ENCODE results near the gene PLD6. TPM values are rescaled to one million over a fixed set of nuclear protein-coding genes. Genes with fewer than 3 reads are reported as not detected.

Gene PLD6
- total RNA-seq, 1 experiment from 2014 or later: 1.2 TPM

DNA sequence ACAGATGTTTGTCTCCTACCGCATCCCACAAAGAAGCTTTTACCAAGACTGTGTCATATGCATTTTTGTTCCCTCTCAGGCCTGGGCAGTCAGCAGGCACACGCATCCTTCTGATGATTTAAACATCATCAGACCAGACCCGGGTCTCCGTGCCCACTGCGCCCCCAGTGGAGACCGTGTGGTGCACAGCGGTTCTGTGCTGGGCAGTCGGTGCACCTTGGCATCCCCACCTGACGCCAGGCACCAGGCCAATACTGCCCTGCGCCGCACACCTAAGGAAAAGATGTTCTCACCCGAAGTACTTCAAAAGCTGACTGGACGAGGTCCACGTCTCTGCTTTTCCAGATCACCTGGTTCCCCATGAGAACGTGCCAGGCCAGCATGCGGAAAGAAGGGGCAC, 10.6 kb upstream of the PLD6 start:
- Mint-ChIP-seq H3K36me3 (peaks cover 52% of the 10 kb centered on the region), H3K9me3 (no peaks in the 10 kb centered on the region), H3K4me3 (no peak overlapping the region), H3K4me1 (no peaks in the 10 kb centered on the region), H3K27ac (no peak overlapping the region), H3K27me3 (ENCODE audit: low read depth) (no peaks in the 10 kb centered on the region)
- CTCF ChIA-PET: no interaction called here
- DNase-seq (ENCODE audit: low spot score) (no peak), ATAC-seq (no peak)
- POLR2A ChIA-PET: no interaction called here
- TF ChIP-seq NR2C2 (CRISPR knock-in tag; IDR thresholded peaks at IDR 0.05): no peak
- TF ChIP-seq, protein P1, sequence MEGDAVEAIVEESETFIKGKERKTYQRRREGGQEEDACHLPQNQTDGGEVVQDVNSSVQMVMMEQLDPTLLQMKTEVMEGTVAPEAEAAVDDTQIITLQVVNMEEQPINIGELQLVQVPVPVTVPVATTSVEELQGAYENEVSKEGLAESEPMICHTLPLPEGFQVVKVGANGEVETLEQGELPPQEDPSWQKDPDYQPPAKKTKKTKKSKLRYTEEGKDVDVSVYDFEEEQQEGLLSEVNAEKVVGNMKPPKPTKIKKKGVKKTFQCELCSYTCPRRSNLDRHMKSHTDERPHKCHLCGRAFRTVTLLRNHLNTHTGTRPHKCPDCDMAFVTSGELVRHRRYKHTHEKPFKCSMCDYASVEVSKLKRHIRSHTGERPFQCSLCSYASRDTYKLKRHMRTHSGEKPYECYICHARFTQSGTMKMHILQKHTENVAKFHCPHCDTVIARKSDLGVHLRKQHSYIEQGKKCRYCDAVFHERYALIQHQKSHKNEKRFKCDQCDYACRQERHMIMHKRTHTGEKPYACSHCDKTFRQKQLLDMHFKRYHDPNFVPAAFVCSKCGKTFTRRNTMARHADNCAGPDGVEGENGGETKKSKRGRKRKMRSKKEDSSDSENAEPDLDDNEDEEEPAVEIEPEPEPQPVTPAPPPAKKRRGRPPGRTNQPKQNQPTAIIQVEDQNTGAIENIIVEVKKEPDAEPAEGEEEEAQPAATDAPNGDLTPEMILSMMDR (IDR thresholded peaks at IDR 0.05): peak; percentile 25; the same call in 1 of the 2 replicates

- Mint-ChIP-seq H3K4me1 (no peaks in the 10 kb centered on the region), H3K27ac (no peak overlapping the region), H3K36me3 (peaks cover 47% of the 10 kb centered on the region), H3K4me3 (no peak overlapping the region), H3K9me3 (no peaks in the 10 kb centered on the region), H3K27me3 (ENCODE audit: low read depth) (no peaks in the 10 kb centered on the region)
- ChIA-PET CTCF (no interaction called here), POLR2A (no interaction called here)
- TF ChIP-seq PRRX2 (CRISPR knock-in tag; IDR thresholded peaks at IDR 0.05): no peak
- TF ChIP-seq ATF6 (CRISPR knock-in tag; IDR thresholded peaks at IDR 0.05): no peak
- no peak for TF ChIP-seq ZNF317 (CRISPR knock-in tag; IDR thresholded peaks at IDR 0.05; ENCODE audit: borderline replicate concordance, low read depth)
- no peak for TF ChIP-seq JUN (CRISPR knock-in tag; IDR thresholded peaks at IDR 0.05)
- TF ChIP-seq SOX15 (CRISPR knock-in tag; IDR thresholded peaks at IDR 0.05): no peak
- no peak for TF ChIP-seq ERG (CRISPR knock-in tag; IDR thresholded peaks at IDR 0.05)
- TF ChIP-seq, protein P2, sequence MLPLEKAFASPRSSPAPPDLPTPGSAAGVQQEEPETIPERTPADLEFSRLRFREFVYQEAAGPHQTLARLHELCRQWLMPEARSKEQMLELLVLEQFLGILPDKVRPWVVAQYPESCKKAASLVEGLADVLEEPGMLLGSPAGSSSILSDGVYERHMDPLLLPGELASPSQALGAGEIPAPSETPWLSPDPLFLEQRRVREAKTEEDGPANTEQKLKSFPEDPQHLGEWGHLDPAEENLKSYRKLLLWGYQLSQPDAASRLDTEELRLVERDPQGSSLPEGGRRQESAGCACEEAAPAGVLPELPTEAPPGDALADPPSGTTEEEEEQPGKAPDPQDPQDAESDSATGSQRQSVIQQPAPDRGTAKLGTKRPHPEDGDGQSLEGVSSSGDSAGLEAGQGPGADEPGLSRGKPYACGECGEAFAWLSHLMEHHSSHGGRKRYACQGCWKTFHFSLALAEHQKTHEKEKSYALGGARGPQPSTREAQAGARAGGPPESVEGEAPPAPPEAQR (CRISPR knock-in tag; IDR thresholded peaks at IDR 0.05): no peak
- TF ChIP-seq, protein P3, sequence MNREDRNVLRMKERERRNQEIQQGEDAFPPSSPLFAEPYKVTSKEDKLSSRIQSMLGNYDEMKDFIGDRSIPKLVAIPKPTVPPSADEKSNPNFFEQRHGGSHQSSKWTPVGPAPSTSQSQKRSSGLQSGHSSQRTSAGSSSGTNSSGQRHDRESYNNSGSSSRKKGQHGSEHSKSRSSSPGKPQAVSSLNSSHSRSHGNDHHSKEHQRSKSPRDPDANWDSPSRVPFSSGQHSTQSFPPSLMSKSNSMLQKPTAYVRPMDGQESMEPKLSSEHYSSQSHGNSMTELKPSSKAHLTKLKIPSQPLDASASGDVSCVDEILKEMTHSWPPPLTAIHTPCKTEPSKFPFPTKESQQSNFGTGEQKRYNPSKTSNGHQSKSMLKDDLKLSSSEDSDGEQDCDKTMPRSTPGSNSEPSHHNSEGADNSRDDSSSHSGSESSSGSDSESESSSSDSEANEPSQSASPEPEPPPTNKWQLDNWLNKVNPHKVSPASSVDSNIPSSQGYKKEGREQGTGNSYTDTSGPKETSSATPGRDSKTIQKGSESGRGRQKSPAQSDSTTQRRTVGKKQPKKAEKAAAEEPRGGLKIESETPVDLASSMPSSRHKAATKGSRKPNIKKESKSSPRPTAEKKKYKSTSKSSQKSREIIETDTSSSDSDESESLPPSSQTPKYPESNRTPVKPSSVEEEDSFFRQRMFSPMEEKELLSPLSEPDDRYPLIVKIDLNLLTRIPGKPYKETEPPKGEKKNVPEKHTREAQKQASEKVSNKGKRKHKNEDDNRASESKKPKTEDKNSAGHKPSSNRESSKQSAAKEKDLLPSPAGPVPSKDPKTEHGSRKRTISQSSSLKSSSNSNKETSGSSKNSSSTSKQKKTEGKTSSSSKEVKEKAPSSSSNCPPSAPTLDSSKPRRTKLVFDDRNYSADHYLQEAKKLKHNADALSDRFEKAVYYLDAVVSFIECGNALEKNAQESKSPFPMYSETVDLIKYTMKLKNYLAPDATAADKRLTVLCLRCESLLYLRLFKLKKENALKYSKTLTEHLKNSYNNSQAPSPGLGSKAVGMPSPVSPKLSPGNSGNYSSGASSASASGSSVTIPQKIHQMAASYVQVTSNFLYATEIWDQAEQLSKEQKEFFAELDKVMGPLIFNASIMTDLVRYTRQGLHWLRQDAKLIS (CRISPR knock-in tag; IDR thresholded peaks at IDR 0.05; ENCODE audit: borderline replicate concordance): no peak
- no peak for TF ChIP-seq ZNF219 (CRISPR knock-in tag; IDR thresholded peaks at IDR 0.05; ENCODE audit: borderline replicate concordance)
- TF ChIP-seq FOXK1 (CRISPR knock-in tag; IDR thresholded peaks at IDR 0.05): no peak
- TF ChIP-seq NR1H2 (CRISPR knock-in tag; IDR thresholded peaks at IDR 0.05): no peak
- no peak for TF ChIP-seq STAT6 (CRISPR knock-in tag; conservative IDR thresholded peaks at IDR 0.05; ENCODE audit: low read depth)
- no peak for TF ChIP-seq ZNF121 (CRISPR knock-in tag; IDR thresholded peaks at IDR 0.05)
- TF ChIP-seq CREB1 (CRISPR knock-in tag; IDR thresholded peaks at IDR 0.05): no peak
- TF ChIP-seq TP53 (CRISPR knock-in tag; IDR thresholded peaks at IDR 0.05): no peak
- TF ChIP-seq, protein P4, sequence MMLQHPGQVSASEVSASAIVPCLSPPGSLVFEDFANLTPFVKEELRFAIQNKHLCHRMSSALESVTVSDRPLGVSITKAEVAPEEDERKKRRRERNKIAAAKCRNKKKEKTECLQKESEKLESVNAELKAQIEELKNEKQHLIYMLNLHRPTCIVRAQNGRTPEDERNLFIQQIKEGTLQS (CRISPR knock-in tag; conservative IDR thresholded peaks at IDR 0.05): no peak
- no peak for TF ChIP-seq ZNF416 (CRISPR knock-in tag; IDR thresholded peaks at IDR 0.05)
- DNase-seq (ENCODE audit: low spot score) (no peak), ATAC-seq (no peak)
Observed at GRCh38 chr17:17216236-17216635, 10.1 kb upstream of the PLD6 start.

Data from WTC11 (cell line).